Brain microvascular endothelial cell (primary cell): ENCODE data around the gene CNIH2.
"Not testable (repeated sequence)": the region's sequence is repeated elsewhere in the genome, so short reads cannot be mapped to it uniquely, and the experiment has no call there.

ENCODE experiments used
- DNase-seq: peaks from one replicate; pipeline ENCODE4 v3.0.0-alpha.2; 2020
- H3K27ac ChIP-seq: fragments of 250-450 bp; sonication (Bioruptor Pico); 2 replicates; pipeline ENCODE4 v1.5.1; 2020; ENCODE audit warnings: mild to moderate bottlenecking, moderate library complexity
- H3K27me3 ChIP-seq: fragments of 250-450 bp; sonication (Bioruptor Pico); replicated peaks from 2 replicates; pipeline ENCODE4 v1.5.1; 2020; ENCODE audit warnings: mild to moderate bottlenecking
- H3K36me3 ChIP-seq: fragments of 250-450 bp; sonication (Bioruptor Pico); replicated peaks from 2 replicates; pipeline ENCODE4 v1.5.1; 2020; ENCODE audit warnings: mild to moderate bottlenecking
- H3K4me3 ChIP-seq: 2 replicates; pipeline ENCODE4 v1.5.1; 2011; ENCODE audit warnings: low read depth, mild to moderate bottlenecking, control low read depth, low read length, moderate library complexity
- in situ Hi-C: cut with HindIII; loops from 2 replicates; pipeline ENCODE4 v1.10.0; 2017; ENCODE audit warnings: low sequenced_read_pairs, low pct_ligation_motif_present
- TF ChIP-seq, protein P1 (sequence below): IDR thresholded peaks from 2 replicates; pipeline ENCODE4 v1.5.1; 2011; ENCODE audit warnings: low read depth, mild to moderate bottlenecking, moderate library complexity, low read length, control low read depth, inconsistent platforms; ENCODE audit errors: missing control alignments

The CNIH2 gene

DNA sequence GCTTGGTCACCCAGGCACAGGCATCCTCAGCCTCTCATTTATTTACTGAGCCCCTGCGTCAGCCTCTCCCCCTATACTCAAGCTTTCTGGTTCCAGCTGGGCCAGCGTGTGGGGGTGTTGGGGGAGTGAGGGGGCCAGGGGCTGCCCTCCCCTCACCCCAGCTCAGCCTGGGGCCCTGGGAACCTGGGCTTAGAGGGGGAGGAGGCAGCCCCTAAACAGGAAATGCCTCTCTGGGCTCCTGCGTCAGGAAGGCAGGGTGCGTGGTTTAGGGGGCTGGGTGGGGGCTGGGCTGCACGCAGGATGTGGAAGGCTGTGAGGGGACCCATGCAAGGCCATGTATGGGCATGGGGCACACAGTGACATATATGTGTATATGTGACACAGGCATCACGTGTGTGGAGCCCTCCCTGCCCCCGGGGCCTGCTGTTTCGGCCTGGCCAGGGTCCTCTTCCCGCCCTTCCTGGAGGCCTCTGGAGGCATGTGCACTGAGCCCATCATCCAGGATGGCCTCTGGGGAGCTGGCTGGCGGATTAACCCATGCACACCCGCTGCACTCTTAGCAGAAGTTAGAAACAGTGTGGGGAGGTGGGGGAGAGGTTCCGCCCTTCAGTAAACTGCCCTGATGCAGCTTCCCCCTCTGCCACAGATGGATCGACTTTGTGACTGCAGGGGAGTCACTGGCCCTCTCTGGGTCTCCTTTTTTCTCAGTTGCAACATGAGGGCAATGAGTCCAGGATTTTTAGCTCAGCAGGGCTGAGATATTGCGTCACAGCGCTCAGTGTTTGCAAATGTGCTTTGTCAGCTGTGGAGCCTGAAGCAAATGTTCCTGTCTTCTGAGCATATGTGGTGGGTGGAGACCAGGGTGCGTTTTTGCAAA is 40.0 kb downstream of the CNIH2 start:
- peak; percentile 75 for DNase-seq
- peak overlapping the region; percentile 88 for H3K27ac ChIP-seq
- TF ChIP-seq, protein P1, sequence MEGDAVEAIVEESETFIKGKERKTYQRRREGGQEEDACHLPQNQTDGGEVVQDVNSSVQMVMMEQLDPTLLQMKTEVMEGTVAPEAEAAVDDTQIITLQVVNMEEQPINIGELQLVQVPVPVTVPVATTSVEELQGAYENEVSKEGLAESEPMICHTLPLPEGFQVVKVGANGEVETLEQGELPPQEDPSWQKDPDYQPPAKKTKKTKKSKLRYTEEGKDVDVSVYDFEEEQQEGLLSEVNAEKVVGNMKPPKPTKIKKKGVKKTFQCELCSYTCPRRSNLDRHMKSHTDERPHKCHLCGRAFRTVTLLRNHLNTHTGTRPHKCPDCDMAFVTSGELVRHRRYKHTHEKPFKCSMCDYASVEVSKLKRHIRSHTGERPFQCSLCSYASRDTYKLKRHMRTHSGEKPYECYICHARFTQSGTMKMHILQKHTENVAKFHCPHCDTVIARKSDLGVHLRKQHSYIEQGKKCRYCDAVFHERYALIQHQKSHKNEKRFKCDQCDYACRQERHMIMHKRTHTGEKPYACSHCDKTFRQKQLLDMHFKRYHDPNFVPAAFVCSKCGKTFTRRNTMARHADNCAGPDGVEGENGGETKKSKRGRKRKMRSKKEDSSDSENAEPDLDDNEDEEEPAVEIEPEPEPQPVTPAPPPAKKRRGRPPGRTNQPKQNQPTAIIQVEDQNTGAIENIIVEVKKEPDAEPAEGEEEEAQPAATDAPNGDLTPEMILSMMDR: no peak
- no peaks in the 10 kb centered on the region for H3K36me3 ChIP-seq
- H3K4me3 ChIP-seq: no peak overlapping the region
- H3K27me3 ChIP-seq: no peaks in the 10 kb centered on the region
- in situ Hi-C loops: no loop called here

DNA sequence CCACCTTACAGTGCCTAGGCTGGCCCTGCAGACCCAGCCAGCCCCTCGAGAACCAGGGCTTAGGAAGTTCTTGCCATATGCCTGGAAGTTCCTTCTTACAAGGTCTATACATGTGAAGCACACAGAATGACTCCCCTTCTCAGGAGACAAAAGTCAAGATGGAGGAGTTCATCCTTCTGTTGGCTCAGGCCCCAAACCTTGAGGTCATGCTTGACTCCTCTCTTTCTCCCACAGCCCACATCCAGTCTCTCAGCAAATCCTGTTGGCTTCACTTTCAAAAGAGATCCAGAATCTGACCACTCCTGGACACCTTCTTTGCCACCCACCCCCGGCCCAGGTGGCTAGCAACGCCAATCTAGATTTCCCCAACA is 40.6 kb downstream of the CNIH2 start:
- DNase-seq: no peak
- TF ChIP-seq, protein P1: no peak
- in situ Hi-C loops: no loop called here
- Histone ChIP-seq H3K36me3 (no peaks in the 10 kb centered on the region), H3K4me3 (no peak overlapping the region), H3K27ac (peak overlapping the region; percentile 88), H3K27me3 (no peaks in the 10 kb centered on the region)

DNA sequence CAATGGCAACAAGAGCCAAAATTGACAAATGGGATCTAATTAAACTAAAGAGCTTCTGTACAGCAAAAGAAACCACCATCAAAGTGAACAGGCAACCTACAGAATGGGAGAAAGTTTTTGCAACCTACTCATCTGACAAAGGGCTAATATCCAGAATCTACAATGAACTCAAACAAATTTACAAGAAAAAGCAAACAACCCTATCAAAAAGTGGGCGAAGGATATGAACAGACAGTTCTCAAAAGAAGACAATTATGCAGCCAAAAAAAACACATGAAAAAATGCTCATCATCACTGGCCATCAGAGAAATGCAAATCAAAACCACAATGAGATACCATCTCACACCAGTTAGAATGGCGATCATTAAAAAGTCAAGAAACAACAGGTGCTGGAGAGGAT is 42.3 kb downstream of the CNIH2 start:
- H3K4me3 ChIP-seq, in situ Hi-C loops, H3K27ac ChIP-seq, H3K36me3 ChIP-seq, DNase-seq, H3K27me3 ChIP-seq: not testable (repeated sequence)

DNA sequence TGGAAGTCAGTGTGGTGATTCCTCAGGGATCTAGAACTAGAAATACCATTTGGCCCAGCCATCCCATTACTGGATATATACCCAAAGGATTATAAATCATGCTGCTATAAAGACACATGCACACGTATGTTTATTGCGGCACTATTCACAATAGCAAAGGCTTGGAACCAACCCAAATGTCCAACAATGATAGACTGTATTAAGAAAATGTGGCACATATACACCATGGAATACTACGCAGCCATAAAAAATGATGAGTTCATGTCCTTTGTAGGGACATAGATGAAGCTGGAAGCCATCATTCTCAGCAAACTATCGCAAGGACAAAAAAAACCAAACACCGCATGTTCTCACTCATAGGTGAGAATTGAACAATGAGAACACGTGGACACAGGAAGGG is 42.8 kb downstream of the CNIH2 start:
- in situ Hi-C loops, DNase-seq, H3K4me3 ChIP-seq, H3K36me3 ChIP-seq, H3K27ac ChIP-seq, H3K27me3 ChIP-seq: not testable (repeated sequence)

DNA sequence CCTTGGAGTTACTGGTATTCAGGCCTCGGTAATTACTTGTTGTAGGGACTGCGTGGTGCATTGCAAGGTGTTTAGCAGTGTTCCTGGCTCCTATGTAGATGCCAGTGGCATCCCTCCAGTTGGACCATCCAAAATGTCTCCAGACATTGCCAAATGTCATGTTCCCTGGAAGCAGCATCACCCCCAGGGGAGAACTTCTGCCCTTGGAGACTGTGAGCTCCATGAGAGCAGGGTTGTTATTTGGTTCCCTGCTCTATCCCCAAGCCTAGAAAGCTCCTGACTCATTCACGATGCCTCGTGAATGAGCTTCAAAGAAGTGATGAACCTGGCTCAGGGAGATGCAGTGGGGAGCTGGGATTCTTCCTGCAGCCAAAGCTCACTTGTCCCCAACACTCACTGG is 43.6 kb downstream of the CNIH2 start:
- TF ChIP-seq, protein P1: no peak
- in situ Hi-C loops: no loop called here
- no peaks in the 10 kb centered on the region for H3K27me3 ChIP-seq

DNA sequence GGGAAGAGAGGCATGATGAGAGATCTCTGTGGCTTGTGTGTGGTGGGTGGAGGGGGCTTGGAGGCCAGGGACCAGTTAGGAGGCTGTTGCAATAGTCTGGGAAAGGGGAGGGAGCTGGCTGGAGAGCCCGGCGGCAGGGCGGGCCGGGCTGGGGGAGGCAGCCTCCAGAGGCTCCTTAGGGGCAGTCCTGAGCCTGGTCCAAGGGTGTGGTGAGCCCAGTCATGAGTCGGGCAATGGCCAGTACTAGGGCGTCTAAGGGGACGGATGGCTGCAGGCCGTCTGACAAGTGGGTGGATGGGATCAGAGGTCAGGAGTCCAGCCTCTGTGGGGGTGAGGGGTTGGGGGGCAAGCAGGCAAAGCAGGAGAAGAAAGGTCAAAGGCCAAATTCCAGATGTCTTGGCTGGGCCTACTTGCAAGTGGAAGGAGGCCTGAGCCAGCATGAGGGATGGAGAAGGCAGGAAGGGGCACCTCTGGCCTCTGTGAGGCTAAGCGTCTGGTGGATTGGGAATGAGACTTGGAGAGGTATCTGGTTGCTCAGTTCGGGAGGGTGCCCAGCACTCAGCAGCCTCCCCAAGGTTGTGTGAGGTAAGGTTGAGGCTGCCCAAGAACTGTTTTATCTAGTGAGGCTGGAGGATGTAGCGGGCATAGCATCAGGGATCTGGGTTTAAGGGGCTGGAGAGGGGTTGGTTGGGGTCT is 44.9 kb downstream of the CNIH2 start:
- H3K36me3 ChIP-seq: no peaks in the 10 kb centered on the region
- in situ Hi-C loops: no loop called here
- no peak overlapping the region for H3K27ac ChIP-seq
- no peak overlapping the region for H3K4me3 ChIP-seq
- TF ChIP-seq, protein P1: no peak
- no peaks in the 10 kb centered on the region for H3K27me3 ChIP-seq
- DNase-seq: no peak

More for the DNA sequence above, 43.6 kb downstream of the CNIH2 start:
- no peak overlapping the region for H3K27ac ChIP-seq
- H3K36me3 ChIP-seq: no peaks in the 10 kb centered on the region
- no peak for DNase-seq
- no peak overlapping the region for H3K4me3 ChIP-seq
